Activated naive CD4-positive, alpha-beta T cell treated with anti-CD3 and anti-CD28 coated beads, Interleukin-2, amount 10 ng/mL, durations not matched to agents 7 days and 5 days (primary cell): ENCODE data around the gene NBPF15.
"Not testable (repeated sequence)": the region's sequence is repeated elsewhere in the genome, so short reads cannot be mapped to it uniquely, and the experiment has no call there.

Experiments
- CTCF ChIA-PET: fragments of 350-600 bp; sonication (Branson Sonifier 250); formaldehyde crosslinking; loops from one replicate; lab custom pipeline; 2021; ENCODE audit warnings: antibody characterized with exemption; lab: Charles Lee
- DNase-seq: peaks from one replicate; pipeline ENCODE4 v3.0.0-alpha.2; 2020
- H3K27ac Mint-ChIP-seq: one replicate; pipeline ENCODE4 v1.8.0; 2021; ENCODE audit warnings: mild to moderate bottlenecking, moderate library complexity, mixed read lengths
- H3K27me3 Mint-ChIP-seq: one replicate; pipeline ENCODE4 v1.8.0; 2021; ENCODE audit warnings: mild to moderate bottlenecking, mixed read lengths
- H3K36me3 Mint-ChIP-seq: one replicate; pipeline ENCODE4 v1.8.0; 2021; ENCODE audit warnings: mixed read lengths
- H3K4me1 Mint-ChIP-seq: one replicate; pipeline ENCODE4 v1.8.0; 2021; ENCODE audit warnings: mixed read lengths
- H3K4me3 Mint-ChIP-seq: one replicate; pipeline ENCODE4 v1.8.0; 2021; ENCODE audit warnings: mild to moderate bottlenecking, moderate library complexity, mixed read lengths
- H3K9me3 Mint-ChIP-seq: one replicate; pipeline ENCODE4 v1.8.0; 2021; ENCODE audit warnings: mixed read lengths

The NBPF15 gene, protein sequence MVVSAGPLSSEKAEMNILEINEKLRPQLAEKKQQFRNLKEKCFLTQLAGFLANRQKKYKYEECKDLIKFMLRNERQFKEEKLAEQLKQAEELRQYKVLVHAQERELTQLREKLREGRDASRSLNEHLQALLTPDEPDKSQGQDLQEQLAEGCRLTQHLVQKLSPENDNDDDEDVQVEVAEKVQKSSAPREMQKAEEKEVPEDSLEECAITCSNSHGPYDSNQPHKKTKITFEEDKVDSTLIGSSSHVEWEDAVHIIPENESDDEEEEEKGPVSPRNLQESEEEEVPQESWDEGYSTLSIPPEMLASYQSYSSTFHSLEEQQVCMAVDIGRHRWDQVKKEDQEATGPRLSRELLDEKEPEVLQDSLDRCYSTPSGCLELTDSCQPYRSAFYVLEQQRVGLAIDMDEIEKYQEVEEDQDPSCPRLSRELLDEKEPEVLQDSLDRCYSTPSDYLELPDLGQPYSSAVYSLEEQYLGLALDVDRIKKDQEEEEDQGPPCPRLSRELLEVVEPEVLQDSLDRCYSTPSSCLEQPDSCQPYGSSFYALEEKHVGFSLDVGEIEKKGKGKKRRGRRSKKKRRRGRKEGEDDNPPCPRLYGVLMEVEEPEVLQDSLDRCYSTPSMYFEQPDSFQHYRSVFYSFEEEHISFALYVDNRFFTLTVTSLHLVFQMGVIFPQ

DNA sequence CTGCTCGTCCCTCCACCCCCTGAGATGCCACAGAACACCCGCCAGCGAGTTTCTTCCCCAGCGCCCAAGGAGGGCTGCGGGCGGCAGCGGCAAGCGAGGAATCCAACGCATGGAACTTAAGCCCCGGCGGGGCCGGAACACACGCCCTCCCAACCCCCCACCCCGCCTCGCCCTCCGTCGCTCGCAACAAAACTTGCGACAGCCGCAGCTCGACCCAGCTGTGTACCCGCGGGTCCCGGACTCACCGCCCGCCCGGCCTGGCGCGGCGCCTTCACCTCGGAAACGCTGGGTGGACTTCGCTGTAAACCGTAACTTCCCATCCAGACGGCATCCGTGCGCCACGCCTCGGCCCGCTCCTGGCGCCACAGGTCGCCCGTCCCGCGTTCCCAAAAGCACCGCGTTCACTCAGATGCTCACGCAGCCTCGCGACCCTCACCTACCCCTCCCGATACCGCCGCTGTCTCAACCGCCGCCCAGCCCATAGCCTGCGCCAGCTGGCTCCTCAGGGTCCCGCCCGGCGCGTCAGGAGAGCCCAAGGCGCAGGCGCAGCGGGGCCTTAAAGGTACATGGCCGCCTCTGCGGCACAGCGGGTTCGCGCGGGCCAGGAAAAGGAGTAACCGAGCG is at the start of gene NBPF15:
Gene NBPF15, minus strand, starts transcription at position 534 of the 624 bp plus-strand sequence. CDS start 21,666 bp downstream, outside the sequence.
- peak within 1 kb of the TSS; percentile 98 for H3K4me3 Mint-ChIP-seq
- H3K27me3 Mint-ChIP-seq, H3K9me3 Mint-ChIP-seq, H3K4me1 Mint-ChIP-seq, CTCF ChIA-PET, H3K36me3 Mint-ChIP-seq: not testable (repeated sequence)
- DNase-seq = peak; percentile 84
- H3K27ac Mint-ChIP-seq = peak within 1 kb of the TSS; percentile 96

- DNase-seq, H3K27ac Mint-ChIP-seq, H3K9me3 Mint-ChIP-seq, H3K27me3 Mint-ChIP-seq, H3K36me3 Mint-ChIP-seq, H3K4me3 Mint-ChIP-seq, H3K4me1 Mint-ChIP-seq, CTCF ChIA-PET: not testable (repeated sequence)
Observed at GRCh38 chr1:144496429-144496828, 35.0 kb upstream of the NBPF15 start.

GRCh38 chr1:144494130-144494529 is 32.7 kb upstream of the NBPF15 start:
- H3K4me3 Mint-ChIP-seq, H3K4me1 Mint-ChIP-seq, CTCF ChIA-PET, H3K9me3 Mint-ChIP-seq, DNase-seq, H3K27ac Mint-ChIP-seq, H3K27me3 Mint-ChIP-seq, H3K36me3 Mint-ChIP-seq: not testable (repeated sequence)

DNA sequence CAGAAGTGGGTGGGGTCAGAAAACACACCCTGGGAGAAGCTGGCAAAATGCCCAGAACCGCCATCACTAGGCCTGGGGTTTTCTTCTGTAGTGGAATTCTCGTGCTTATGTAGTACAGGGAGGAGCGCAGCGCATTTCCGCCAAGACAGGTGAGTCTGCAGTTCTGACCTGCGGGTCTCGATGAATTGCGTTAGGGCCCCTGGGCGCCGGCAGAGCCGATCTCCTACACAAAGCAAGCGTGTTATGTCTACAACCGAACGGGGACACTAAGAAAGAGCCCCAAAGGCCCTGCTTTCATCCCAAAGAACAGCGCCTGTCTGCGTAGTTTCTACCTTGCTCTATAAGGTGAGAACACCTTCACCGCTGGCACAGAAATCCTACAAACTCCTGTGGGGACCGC is 28.9 kb upstream of the NBPF15 start:
- H3K27ac Mint-ChIP-seq, CTCF ChIA-PET, H3K36me3 Mint-ChIP-seq, H3K9me3 Mint-ChIP-seq, H3K27me3 Mint-ChIP-seq, H3K4me1 Mint-ChIP-seq: not testable (repeated sequence)
- peak overlapping the region; percentile 21 for H3K4me3 Mint-ChIP-seq
- peak; percentile 36 for DNase-seq

GRCh38 chr1:144487002-144487401 is 25.5 kb upstream of the NBPF15 start:
- CTCF ChIA-PET, H3K27ac Mint-ChIP-seq, H3K27me3 Mint-ChIP-seq, DNase-seq, H3K4me1 Mint-ChIP-seq, H3K36me3 Mint-ChIP-seq, H3K9me3 Mint-ChIP-seq, H3K4me3 Mint-ChIP-seq: not testable (repeated sequence)

DNA sequence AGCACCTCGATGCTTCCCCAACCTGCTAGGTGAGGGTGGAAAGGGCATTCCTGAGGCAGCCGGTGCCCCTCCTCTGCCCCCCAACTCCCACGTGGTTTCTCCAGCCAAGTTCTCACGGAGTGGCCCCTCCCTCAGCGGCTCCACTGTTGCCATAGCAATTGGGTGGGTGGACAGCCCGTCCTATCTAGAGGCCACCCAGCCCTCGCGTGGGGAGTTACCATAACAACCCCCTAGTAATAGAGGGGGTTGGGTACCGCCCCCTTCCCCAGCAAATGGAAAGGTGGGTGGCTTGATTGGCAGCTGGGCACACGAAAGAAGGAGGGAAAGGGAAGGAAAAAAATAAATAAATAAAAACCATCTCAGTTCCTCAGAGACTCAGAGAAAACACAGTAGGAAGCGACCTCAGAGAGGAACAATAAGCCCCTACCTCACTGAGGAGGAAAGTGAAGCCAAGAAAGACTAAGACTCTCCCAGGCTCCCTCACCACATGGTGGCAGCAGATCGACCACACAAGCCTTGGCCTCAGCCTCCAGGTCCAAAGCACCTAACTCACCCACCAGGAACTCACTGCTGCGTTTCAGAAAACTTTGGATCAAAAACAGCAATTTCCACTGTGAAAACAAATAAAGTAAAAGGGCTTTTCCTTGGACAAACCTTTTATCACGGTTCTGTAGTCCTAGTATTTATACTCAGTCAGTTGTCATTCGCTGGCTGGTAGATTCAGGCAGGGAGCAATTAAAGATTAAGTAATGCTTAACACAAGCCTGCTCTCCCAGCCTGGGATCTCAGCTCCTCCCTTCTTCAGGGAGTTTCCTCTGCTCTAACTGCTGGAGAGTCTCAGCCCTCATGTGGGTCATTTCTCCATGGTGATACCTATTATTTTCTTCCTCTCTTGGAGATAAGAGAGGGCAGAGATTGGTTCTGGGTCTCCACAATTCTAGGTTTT is 23.9 kb upstream of the NBPF15 start:
- H3K4me3 Mint-ChIP-seq, H3K4me1 Mint-ChIP-seq, DNase-seq, H3K9me3 Mint-ChIP-seq, H3K27me3 Mint-ChIP-seq, H3K36me3 Mint-ChIP-seq, CTCF ChIA-PET, H3K27ac Mint-ChIP-seq: not testable (repeated sequence)

DNA sequence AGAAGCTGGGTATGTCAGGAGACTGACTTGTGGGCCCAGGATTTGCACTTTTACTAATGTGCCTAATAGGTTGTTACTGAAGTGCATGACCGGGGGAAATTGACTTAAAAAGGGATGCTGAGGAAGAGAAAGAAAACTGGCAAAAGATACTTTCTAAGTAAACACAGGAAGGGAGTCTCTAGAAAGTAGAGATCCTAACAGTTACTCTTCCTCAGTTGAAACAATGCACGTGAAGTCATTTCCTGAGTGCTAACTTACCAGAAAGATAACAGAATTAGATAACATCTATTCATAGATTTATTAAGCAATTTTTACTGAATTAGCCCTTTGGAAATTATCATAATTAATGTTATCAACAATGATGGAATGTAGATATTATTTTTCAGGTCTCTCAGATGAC is 12.4 kb upstream of the NBPF15 start:
- H3K27ac Mint-ChIP-seq, CTCF ChIA-PET, H3K4me3 Mint-ChIP-seq, H3K36me3 Mint-ChIP-seq, H3K27me3 Mint-ChIP-seq, H3K4me1 Mint-ChIP-seq, DNase-seq, H3K9me3 Mint-ChIP-seq: not testable (repeated sequence)

DNA sequence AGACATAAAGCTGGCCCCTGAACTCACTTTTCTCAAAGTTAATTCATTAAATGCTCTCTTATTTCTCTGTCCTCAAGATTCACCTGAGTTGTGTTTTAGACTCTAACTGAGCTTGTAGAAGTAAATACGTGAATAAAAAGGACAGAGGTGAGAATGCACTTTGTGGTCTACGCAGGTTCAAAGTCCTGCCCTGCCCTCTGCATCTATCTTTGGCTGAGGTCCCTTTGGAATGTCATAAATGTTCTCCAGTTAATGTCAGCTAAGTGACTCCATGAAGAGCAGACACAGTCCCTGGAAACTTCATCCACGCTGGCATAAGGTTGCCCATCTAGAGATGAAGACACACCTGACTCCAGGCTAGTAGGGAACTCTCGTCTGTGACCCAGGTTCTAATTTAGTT is 10.0 kb upstream of the NBPF15 start:
- H3K4me1 Mint-ChIP-seq, H3K36me3 Mint-ChIP-seq, H3K27ac Mint-ChIP-seq, DNase-seq, CTCF ChIA-PET, H3K4me3 Mint-ChIP-seq, H3K27me3 Mint-ChIP-seq, H3K9me3 Mint-ChIP-seq: not testable (repeated sequence)

DNA sequence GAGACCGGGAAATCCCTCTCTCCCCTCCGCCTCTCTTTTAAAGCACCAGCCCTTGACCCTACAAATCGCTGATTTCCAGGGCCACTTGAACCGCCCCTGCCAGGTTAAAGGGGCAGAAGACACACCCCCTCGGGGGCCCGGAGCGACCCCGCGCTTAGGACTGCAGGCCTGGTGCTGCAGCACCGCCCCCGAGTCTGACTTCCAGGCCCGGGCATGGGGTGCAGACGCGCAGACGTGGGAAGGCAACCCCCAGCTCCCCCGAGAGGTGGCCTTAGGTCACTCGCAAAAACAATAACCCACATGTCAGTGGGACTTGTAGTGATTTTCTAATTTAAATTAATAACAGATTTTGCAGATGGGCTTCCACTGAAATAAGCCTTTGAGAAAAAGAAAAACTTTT is 309 bp upstream of the NBPF15 start:
- H3K27ac Mint-ChIP-seq, DNase-seq: not testable (repeated sequence)
- peak overlapping the region; percentile 98 for H3K4me3 Mint-ChIP-seq

GRCh38 chr1:144460686-144461085 is 783 bp downstream of the NBPF15 start:
- peak overlapping the region; percentile 98 for H3K4me3 Mint-ChIP-seq
- H3K36me3 Mint-ChIP-seq, H3K27me3 Mint-ChIP-seq, H3K9me3 Mint-ChIP-seq, CTCF ChIA-PET, H3K4me1 Mint-ChIP-seq: not testable (repeated sequence)
- peak; percentile 43 for DNase-seq
- peak overlapping the region; percentile 96 for H3K27ac Mint-ChIP-seq

More for the DNA sequence above, 309 bp upstream of the NBPF15 start:
- H3K4me1 Mint-ChIP-seq, H3K27me3 Mint-ChIP-seq, CTCF ChIA-PET, H3K9me3 Mint-ChIP-seq, H3K36me3 Mint-ChIP-seq: not testable (repeated sequence)

DNA sequence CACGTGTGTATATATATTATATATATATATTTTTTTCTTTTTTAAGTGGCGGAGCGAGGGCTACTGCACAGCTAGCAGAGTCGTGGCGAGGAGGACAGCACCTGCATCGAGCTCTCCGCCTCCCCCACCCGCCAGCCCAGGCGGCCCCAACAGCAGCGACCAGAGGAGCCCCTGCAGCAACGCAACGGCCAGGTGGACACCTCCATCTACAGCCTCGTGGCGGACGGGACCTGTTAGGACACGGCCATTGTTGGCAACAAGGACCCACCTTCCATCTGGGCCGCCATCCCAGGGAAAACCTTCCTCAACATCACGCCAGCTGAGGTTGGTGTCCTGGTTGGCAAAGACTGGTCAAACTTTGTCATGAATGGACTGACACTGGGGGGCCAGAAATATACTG is 19.1 kb downstream of the NBPF15 start:
- H3K4me3 Mint-ChIP-seq, H3K4me1 Mint-ChIP-seq, H3K27ac Mint-ChIP-seq, H3K27me3 Mint-ChIP-seq, H3K36me3 Mint-ChIP-seq, H3K9me3 Mint-ChIP-seq, CTCF ChIA-PET, DNase-seq: not testable (repeated sequence)

DNA sequence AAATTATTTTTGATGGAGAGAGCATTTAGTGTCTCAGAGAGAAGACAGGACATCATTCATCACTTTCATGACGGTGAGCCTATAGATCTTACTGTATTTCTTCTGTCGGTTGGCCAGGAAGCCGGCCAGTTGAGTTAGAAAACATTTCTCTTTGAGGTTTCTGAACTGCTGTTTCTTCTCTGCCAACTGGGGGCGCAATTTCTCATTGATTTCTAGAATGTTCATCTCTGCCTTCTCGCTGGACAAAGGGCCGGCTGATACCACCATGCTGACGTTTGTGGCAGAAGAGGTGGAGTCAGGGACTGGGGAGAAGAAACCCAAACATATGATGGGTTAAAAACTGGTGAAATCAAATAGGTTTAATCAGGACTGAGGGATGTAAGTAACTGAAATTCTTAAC is 21.7 kb downstream of the NBPF15 start:
- H3K27ac Mint-ChIP-seq, H3K4me3 Mint-ChIP-seq, H3K36me3 Mint-ChIP-seq, H3K4me1 Mint-ChIP-seq, H3K9me3 Mint-ChIP-seq, CTCF ChIA-PET, H3K27me3 Mint-ChIP-seq: not testable (repeated sequence)
- DNase-seq = peak; percentile 21

- peak overlapping the region; percentile 76 for H3K27ac Mint-ChIP-seq
- H3K27me3 Mint-ChIP-seq, H3K9me3 Mint-ChIP-seq, H3K4me1 Mint-ChIP-seq, CTCF ChIA-PET: not testable (repeated sequence)
- H3K4me3 Mint-ChIP-seq = peak overlapping the region; percentile 73
- H3K36me3 Mint-ChIP-seq = peaks cover 13% of the 10 kb centered on the region
- DNase-seq = peak; percentile 74
Observed at GRCh38 chr1:144418891-144419694, 42.4 kb downstream of the NBPF15 start.
